HG03039 (cell line): ENCODE measurements around the gene CABP4.

ENCODE experiments used
- ATAC-seq: cut with Tn5 transposase; IDR thresholded peaks from one replicate; pipeline ENCODE4 v1.9.1; 2021; ENCODE audit warnings: mild to moderate bottlenecking, moderate library complexity; ENCODE audit not compliant: unreplicated experiment

Gene CABP4

GRCh38 chr11:67494371-67495233 is 39.4 kb downstream of the CABP4 start:
- no peak for ATAC-seq

- no peak for ATAC-seq
Measured at GRCh38 chr11:67495234-67496005, 40.3 kb downstream of the CABP4 start.

- no peak for ATAC-seq
Measured at GRCh38 chr11:67496113-67496512, 41.0 kb downstream of the CABP4 start.

GRCh38 chr11:67497656-67498291 is 42.6 kb downstream of the CABP4 start:
- no peak for ATAC-seq

GRCh38 chr11:67498544-67498972 is 43.4 kb downstream of the CABP4 start:
- no peak for ATAC-seq

- ATAC-seq: no peak
Measured at GRCh38 chr11:67499808-67500483, 44.8 kb downstream of the CABP4 start.

DNA sequence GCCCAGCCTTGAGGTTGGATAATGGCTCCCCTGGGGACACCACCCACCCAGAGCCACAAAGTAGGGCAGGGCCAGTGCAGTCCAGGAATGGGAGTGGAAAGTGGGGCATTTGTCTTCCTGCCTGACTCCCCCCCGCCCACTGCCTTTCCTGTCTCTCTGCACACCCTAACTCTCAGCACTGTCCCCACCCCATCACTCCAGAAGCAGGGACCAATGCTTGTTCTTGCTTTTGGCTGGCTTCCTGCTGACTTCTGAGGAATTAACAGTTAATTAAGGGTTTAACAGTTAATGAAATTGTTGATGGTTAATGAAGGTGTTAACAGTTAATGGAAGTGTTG is 45.3 kb downstream of the CABP4 start:
- ATAC-seq: no peak

GRCh38 chr11:67500831-67501715 is 45.9 kb downstream of the CABP4 start:
- no peak for ATAC-seq

DNA sequence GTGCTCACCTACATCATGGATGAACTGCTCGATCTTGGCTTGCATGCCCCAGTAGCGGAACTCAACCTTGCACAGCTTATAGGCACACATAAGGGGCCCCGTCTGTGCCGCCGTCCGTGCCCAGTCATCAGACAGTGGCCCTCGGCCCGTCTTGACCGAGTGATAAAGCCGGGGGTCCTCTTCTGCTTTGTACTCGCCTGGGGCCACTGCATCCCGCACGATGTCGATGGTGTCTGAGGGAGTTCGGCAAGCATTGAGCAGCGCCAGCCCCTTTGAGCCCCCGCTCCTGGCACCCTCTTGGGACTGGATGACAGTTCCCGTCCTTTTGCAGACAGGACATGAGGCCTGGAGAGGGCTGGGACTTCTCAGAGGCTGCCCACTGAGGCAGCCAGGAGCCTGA is 46.7 kb downstream of the CABP4 start:
- ATAC-seq: no peak

- ATAC-seq: no peak
Measured at GRCh38 chr11:67502328-67502979, 47.3 kb downstream of the CABP4 start.

GRCh38 chr11:67503119-67504004 is 48.2 kb downstream of the CABP4 start:
- no peak for ATAC-seq

DNA sequence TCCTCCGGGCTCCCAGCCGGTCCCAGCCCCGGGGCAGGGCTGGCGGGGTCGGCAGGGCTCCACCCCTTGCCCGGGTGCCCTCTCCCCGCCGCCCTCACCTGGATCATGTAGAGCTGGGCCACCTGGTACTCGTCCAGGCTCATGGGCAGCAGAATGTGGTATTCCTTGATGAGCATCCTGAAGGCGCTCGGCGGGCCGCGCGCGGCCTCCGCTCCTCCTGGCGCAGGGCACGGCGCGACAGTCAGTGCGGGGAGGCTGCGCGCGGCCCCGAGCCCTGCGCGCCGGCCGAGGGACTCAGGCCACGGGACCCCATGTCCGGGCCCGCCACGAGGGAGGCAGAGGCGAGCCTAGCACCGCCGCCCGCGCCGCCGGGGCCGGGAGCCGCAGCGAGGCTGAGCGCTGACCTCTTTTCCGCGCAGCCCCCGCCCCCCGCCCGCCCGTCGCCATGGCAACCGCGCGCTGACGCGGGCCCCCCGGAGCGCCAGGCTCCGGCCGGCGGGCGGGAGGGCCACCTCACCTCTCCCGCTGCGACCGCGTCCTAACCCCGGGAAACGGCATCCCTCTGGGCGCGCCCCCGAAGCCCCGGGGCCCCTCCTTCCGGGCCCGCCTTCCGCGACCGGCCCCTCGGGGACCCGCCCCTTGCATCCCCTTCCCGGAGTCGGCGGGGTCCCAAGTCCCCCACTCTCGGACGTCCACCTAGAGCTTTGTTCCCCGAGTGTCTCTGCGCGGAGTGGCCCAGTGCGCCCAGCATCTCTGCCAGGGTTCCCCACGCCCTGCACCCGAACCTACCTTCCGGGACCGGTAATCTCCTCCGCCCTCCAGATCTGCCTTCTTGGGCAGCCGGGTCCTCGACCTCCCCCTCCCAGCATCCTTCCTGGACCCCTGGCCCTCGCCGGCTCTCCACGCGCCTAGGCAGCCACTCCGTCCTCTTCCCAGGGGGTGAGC is 49.1 kb downstream of the CABP4 start:
- no peak for ATAC-seq

DNA sequence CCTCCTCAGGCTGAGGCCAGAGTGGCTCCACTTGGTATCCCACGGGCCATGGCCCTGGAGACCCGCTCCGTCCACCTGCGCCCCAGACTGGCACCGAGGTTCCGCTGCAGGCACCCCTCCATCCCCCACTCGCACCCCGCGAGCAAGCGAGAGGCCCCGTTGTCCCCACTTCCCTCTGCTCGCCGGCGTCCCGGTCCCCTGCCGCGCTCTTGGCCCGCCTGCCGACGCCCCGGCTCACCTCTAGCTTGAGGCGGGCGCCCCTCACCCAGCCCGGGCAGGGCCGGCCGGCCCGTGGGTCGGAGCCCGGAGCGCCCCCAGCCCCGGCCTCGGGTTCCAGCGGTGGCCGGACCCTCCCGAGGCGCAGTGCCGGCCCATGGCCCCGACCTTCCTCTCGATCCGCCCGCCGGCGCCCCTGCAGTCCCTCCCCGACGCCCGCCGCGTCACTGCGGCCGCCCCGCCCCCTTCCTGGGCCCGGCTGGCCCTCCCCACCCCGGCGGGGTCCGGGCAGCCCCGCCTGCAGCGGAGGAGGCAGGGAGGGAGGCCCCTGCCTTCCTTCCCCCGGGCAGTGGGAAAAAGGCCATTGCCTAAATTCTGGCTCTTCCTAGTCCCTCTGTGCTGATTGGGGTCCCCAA is 49.9 kb downstream of the CABP4 start, which contains the start of gene PITPNM1:
TSS of gene PITPNM1 (minus strand) at position 414 of the 632 bp plus-strand sequence. CDS start 1,183 bp downstream, outside the sequence.
- no peak for ATAC-seq

- ATAC-seq: no peak
Measured at GRCh38 chr11:67505605-67506396, 50.6 kb downstream of the CABP4 start.

DNA sequence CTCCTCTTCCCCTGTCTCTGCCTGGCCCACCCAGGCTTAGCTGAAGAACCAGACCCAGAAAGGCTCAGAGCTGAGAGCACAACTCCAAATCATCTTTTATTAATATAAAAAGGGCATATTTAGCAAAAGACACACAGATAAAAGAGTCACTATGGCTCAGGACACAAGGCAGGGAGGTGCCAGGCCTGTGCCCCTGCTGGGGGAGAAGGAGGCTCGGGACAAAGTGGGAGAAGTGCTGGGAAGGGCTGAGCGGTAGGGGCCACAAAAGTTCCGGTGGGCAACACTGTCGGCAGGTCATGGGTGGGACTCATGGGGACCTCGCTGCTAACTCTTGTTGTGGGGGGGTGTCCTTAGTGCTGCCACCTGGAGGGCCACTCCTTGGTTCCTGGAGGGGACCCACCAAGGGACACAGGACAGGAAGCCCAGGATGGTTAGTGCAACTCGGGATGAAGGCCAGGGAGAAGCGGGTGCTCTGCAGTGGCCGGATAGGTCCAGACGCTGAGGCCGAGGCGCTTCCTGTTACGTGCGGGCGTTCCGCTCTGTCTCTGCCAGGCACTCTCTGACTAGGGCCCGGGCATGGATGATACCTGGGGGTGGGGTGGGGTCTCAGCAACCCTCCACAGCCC is 51.4 kb downstream of the CABP4 start:
- no peak for ATAC-seq
